Neural progenitor cell (in vitro differentiated cells): ENCODE results near the gene WSB2.

Experiments
- CTCF ChIP-seq: fragments of 200-600 bp; sonication (generic); IDR thresholded peaks from 2 replicates; pipeline ENCODE4 v1.5.1; 2017; ENCODE audit warnings: antibody characterized with exemption, mild to moderate bottlenecking
- EZH2 ChIP-seq: fragments of 200-600 bp; sonication (generic); IDR thresholded peaks from 2 replicates; pipeline ENCODE4 v1.6.1; 2017; ENCODE audit warnings: antibody characterized with exemption, mild to moderate bottlenecking, moderate library complexity
- EZH2phosphoT487 ChIP-seq: fragments of 200-600 bp; sonication (generic); IDR thresholded peaks from 2 replicates; pipeline ENCODE4 v1.6.1; 2017; ENCODE audit warnings: antibody characterized with exemption

GRCh38 chr12:118046430-118046829 lies 14.5 kb downstream of the WSB2 start:
- no peak for TF ChIP-seq CTCF
- no peak for TF ChIP-seq EZH2
- TF ChIP-seq EZH2phosphoT487: no peak
